GM12801 (cell line): ENCODE results near the gene KIF12.

Experiments used
- TF ChIP-seq, protein P1 (sequence below): IDR thresholded peaks from one replicate; pipeline ENCODE4 v1.5.1; 2011; ENCODE audit warnings: control low read depth; ENCODE audit not compliant: insufficient read length; ENCODE audit errors: extremely low read depth

Gene KIF12

DNA sequence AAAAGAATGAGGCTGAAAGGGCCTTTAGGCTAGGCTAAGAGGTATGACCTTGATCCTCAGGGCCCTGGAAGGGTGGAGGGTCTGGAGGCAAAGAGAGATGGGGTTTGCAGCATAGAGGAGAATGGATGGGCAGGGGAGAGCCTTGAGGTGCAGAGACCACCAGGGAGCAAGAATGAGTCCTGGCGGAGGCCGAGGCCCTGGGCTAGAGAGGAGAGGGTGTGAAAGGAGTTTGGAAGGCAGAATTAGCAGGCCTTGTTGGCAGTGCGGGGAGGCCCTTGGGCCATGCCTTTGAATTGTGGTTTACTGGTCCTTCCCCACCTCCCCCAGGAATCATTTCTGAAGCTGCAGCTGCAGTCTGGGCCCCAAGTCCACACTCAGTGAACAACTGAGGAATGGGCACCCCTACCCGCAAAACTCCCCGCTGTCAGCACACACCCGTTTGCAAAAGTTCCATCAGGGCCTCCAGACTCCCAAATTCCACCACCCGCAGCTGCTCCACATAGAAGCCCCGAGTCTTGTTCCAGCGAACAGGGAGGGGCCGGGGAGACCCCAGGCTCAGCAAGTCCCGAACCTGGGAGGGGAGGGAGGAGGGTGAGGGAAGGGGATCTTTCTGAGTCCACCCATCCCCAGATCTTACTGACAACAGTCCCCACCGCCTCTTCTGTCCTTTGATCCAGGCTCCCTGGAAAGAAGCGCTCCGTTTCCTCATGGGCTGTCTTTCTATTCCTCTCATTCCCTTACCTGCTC lies 2.1 kb downstream of the KIF12 start:
- TF ChIP-seq, protein P1, sequence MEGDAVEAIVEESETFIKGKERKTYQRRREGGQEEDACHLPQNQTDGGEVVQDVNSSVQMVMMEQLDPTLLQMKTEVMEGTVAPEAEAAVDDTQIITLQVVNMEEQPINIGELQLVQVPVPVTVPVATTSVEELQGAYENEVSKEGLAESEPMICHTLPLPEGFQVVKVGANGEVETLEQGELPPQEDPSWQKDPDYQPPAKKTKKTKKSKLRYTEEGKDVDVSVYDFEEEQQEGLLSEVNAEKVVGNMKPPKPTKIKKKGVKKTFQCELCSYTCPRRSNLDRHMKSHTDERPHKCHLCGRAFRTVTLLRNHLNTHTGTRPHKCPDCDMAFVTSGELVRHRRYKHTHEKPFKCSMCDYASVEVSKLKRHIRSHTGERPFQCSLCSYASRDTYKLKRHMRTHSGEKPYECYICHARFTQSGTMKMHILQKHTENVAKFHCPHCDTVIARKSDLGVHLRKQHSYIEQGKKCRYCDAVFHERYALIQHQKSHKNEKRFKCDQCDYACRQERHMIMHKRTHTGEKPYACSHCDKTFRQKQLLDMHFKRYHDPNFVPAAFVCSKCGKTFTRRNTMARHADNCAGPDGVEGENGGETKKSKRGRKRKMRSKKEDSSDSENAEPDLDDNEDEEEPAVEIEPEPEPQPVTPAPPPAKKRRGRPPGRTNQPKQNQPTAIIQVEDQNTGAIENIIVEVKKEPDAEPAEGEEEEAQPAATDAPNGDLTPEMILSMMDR, result no peak

DNA sequence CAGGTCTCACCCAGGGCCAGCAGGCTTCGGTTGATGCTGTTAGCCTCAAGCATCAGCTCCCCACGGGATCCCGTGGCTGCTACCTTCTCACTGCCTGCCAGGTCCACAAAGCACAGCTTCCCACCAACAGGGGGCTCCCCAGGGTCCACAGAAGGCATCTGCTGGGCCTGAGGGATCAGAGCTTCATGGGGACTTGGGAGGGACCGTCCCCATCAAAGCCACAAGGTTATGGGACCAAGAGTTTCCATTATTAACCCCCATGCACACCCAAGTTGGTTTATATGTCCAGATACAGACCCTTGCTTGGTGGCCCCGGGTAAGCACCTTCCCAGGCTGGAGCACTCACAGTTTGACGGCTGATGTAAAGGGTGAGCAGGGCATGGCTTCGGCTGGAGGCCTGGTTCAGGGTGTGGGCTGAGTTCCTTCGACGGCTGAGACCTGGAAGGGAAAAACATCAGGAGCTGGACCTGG lies 3.0 kb downstream of the KIF12 start:
- TF ChIP-seq, protein P1, result no peak

DNA sequence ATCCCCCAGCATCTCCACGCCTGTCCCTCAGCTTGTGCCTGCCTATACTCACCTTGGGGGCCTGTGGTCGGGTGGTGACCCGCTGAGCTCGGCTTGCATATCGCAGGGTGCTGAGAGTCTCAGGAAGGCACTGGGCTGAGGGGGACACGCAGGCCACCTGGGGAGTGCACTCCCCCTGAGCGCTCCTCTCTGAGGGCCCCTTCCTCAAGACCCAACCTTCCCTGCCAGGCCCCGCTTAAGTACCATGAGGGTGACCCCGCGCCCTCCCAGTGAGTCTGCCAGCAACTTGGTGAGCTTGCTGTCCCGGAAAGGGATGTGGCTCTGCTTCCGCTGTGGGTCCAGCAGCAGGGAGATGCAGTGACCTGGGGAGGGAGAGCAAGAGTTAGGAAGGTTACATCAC lies 4.1 kb downstream of the KIF12 start:
- TF ChIP-seq, protein P1, result no peak

DNA sequence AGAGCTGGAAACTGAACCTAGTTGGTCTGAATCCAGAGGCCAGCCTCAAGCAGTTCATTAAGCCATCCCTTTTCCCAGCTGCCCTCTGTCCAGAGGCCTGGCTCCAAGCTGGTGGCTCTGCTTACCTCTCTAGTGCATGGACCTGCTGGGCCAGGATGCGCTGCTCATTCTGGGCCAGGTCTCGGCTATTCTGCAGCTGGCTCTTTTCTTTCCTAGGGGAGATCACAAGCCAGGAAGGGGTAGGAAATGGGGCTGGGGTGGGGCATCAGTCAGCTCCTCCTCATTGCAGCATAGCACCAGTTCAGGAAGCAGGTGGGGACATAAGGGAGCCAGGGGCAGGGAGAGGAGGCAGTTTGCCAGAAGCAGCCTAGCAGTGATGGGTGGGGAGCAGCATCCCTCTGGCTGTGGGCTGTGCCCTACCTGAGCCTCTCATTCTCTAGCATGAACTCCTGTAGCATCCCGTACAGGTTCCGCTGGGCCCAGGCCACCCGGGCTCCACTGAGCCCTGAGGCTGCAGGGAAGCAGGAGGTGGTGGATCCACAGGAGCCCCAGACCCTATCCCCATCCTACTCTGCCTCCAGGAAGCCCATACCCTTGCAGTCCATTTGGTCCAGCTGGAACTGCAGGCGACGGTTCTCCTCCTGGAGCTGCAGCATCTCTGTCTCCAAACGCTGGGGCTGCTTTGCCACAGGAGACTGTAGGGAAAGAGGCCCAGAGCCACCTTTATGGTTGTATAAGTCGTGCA lies 5.2 kb downstream of the KIF12 start:
- TF ChIP-seq, protein P1, result no peak

DNA sequence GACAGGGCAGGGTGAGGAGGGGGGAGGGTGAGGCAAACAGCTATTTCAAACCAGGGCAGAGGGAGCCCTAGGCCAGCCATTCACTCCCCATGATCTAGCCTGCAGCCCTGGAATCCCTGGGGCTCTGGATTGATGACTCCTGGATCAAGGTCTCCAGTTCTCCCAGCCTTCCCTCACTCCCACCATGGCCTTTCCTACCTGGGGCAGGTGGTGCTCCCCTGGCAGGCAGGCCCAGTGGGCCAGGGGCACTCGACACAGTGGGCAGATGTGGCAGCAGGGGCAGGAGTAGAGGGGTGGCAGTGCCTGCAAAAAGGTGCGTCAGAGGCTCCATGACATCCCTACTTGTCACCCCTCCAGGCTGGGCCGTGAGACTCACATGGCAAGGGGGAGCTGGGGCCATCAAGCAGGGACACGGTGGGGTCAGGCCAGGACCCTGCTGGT lies 6.0 kb downstream of the KIF12 start:
- TF ChIP-seq, protein P1, result no peak

DNA sequence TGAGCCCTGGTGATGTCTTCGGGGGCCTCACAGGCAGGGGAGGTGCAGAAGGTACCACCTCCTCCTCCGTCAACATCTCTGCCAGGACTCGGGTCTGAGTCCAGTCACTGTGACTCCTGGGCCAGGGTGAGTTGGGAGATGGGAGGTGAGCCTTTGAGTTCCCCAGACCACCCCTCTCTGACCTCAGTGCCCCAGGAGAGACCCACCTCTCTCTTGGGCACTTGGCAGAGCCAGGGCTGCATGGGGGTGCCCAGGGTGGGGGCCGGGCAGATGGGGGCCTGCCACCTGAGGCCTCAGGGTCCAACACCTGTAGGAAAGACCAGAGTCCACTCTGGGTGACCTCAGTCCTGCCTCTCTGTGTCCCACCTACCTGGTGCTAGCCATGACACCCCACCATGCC lies 6.8 kb downstream of the KIF12 start:
- TF ChIP-seq, protein P1, result no peak

DNA sequence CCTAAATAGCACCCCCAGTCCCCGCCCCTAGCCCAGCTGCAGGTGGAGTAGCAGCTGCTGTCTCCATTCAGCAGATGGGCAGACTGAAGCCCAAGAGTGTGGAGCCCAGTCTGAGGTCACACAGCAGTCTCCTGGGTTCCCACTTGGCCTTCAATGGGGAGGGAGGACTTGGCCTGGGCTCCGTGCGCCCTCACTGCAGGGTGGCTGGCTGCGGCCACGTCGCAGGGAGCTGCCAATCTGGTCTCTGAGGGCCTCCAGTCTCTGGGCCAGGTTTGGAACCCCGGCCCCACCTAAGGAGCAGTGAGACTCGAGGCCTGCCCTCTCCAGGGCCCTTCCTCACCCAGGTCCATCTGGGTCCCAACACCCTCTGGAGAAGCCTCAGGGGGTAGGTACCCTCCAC lies 7.4 kb downstream of the KIF12 start:
- TF ChIP-seq, protein P1, result no peak
